KMS-11 (cell line): Measurements from ENCODE around the gene DENND1A.

Experiments
- H2AFZ ChIP-seq: fragments of 200-600 bp; sonication (generic); 2 replicates; pipeline ENCODE4 v1.6.1; 2016; ENCODE audit warnings: antibody characterized with exemption, mixed run types, low read depth
- H3K27ac ChIP-seq: fragments of 200-600 bp; sonication (generic); 2 replicates; pipeline ENCODE4 v1.6.1; 2016; ENCODE audit warnings: mild to moderate bottlenecking, mixed run types
- H3K27me3 ChIP-seq: fragments of 200-600 bp; sonication (generic); 2 replicates; pipeline ENCODE4 v1.6.1; 2017; ENCODE audit warnings: mild to moderate bottlenecking, low read depth, mixed run types, moderate library complexity; ENCODE audit not compliant: insufficient read depth
- H3K36me3 ChIP-seq: fragments of 200-600 bp; sonication (generic); 2 replicates; pipeline ENCODE4 v1.6.1; 2017; ENCODE audit warnings: mild to moderate bottlenecking, mixed run types; ENCODE audit not compliant: insufficient read depth
- H3K4me1 ChIP-seq: fragments of 200-600 bp; sonication (generic); 2 replicates; pipeline ENCODE4 v1.6.1; 2016; ENCODE audit warnings: mild to moderate bottlenecking, low read depth, mixed run types; ENCODE audit not compliant: poor library complexity, severe bottlenecking
- H3K4me2 ChIP-seq: fragments of 200-600 bp; sonication (generic); 2 replicates; pipeline ENCODE4 v1.7.0; 2016; ENCODE audit warnings: mild to moderate bottlenecking, mixed run types
- H3K4me3 ChIP-seq: fragments of 200-600 bp; sonication (generic); IDR thresholded peaks from 2 replicates; pipeline ENCODE4 v1.6.1; 2017; ENCODE audit warnings: low read depth, low read length, mixed read lengths; ENCODE audit not compliant: insufficient read depth
- H3K79me2 ChIP-seq: fragments of 200-600 bp; sonication (generic); 2 replicates; pipeline ENCODE4 v1.6.1; 2016; ENCODE audit warnings: low read depth, mixed run types; ENCODE audit not compliant: insufficient read depth
- H3K9ac ChIP-seq: fragments of 200-600 bp; sonication (generic); 2 replicates; pipeline ENCODE4 v1.6.1; 2016; ENCODE audit warnings: mild to moderate bottlenecking, mixed run types
- H4K20me1 ChIP-seq: fragments of 200-600 bp; sonication (generic); 2 replicates; pipeline ENCODE4 v1.6.1; 2016; ENCODE audit warnings: mild to moderate bottlenecking, mixed run types; ENCODE audit not compliant: insufficient read depth
- CTCF ChIP-seq: fragments of 200-600 bp; sonication (generic); conservative IDR thresholded peaks from 2 replicates; pipeline ENCODE4 v1.6.1; 2017; ENCODE audit warnings: low read depth, mild to moderate bottlenecking, antibody characterized with exemption, low read length, moderate library complexity, mixed read lengths

Gene DENND1A

GRCh38 chr9:123727332-123727731 lies 202.6 kb downstream of the DENND1A start:
- no peaks in the 10 kb centered on the region for H3K27me3 ChIP-seq
- H2AFZ ChIP-seq: no peak overlapping the region
- H3K4me1 ChIP-seq: no peaks in the 10 kb centered on the region
- no peak for TF ChIP-seq CTCF
- H3K9ac ChIP-seq: no peak overlapping the region
- no peaks in the 10 kb centered on the region for H3K36me3 ChIP-seq
- H3K79me2 ChIP-seq: no peaks in the 10 kb centered on the region
- no peak overlapping the region for H3K4me3 ChIP-seq
- H3K4me2 ChIP-seq: no peak overlapping the region
- no peaks in the 10 kb centered on the region for H4K20me1 ChIP-seq
- H3K27ac ChIP-seq: no peak overlapping the region

DNA sequence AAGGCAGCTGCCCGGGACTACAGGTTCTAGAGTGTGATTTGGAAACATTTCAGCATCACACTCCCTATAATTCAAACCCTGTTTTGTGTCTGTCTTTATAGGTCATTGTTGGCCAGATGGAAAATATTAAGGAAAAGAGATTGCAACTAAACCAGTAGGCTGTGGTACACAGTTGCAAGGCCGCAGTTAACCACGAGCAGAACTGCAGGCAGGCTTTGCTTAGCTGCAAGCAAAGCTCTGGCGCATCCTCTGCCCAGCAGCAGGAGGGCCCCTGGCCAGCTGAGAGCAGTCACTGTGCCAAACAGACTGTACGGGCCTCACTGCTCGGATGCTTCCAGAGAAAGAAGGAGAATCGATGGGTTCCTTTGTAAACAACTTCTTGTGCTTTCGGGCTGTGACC lies 204.5 kb downstream of the DENND1A start:
- Histone ChIP-seq H3K4me1 (no peaks in the 10 kb centered on the region), H3K4me3 (no peak overlapping the region), H4K20me1 (no peaks in the 10 kb centered on the region), H3K4me2 (no peak overlapping the region), H2AFZ (no peak overlapping the region), H3K27me3 (no peaks in the 10 kb centered on the region), H3K36me3 (no peaks in the 10 kb centered on the region), H3K9ac (no peak overlapping the region), H3K79me2 (no peaks in the 10 kb centered on the region), H3K27ac (no peak overlapping the region)
- TF ChIP-seq CTCF: no peak

DNA sequence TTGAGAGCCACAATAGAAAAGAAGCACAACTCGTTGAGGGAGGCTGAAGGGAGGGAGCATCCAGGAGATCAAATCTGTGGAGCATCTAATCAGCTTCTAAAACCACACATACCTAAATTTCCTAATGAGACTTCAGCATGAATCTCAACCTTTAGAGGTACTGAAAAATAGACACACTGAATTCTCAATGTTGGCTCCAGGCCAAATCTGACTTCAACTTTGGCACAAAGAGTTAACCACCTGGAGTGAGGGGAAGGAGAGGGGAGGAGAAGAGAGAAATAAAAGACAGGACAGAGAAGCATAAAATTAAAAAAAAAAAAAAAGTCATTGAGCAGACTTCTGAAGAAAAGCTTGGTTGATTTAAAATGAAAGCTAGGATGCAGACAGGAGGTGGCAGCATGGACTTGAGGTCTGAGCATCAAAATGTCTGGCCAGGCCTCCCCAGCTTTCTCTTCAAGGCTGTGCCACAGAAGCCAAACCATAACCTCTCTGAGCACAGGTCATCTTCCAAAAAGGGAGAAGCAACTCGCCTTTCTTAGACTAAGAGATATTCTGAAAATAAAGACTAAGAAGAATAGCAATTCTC lies 205.6 kb downstream of the DENND1A start:
- no peak overlapping the region for H2AFZ ChIP-seq
- no peaks in the 10 kb centered on the region for H3K4me1 ChIP-seq
- no peaks in the 10 kb centered on the region for H3K27me3 ChIP-seq
- no peak for TF ChIP-seq CTCF
- H3K79me2 ChIP-seq: no peaks in the 10 kb centered on the region
- no peaks in the 10 kb centered on the region for H3K36me3 ChIP-seq
- no peaks in the 10 kb centered on the region for H4K20me1 ChIP-seq
- no peak overlapping the region for H3K4me3 ChIP-seq
- H3K27ac ChIP-seq: no peak overlapping the region
- no peak overlapping the region for H3K9ac ChIP-seq
- no peak overlapping the region for H3K4me2 ChIP-seq

GRCh38 chr9:123723135-123723875 lies 206.6 kb downstream of the DENND1A start:
- Histone ChIP-seq H3K27ac (no peak overlapping the region), H3K4me2 (no peak overlapping the region), H3K27me3 (no peaks in the 10 kb centered on the region), H3K9ac (no peak overlapping the region), H4K20me1 (no peaks in the 10 kb centered on the region), H3K79me2 (no peaks in the 10 kb centered on the region), H3K4me3 (no peak overlapping the region), H2AFZ (no peak overlapping the region), H3K4me1 (no peaks in the 10 kb centered on the region), H3K36me3 (no peaks in the 10 kb centered on the region)
- TF ChIP-seq CTCF: no peak
